GM21786 (cell line): ENCODE results near the gene PRL.

Experiments
- ATAC-seq: cut with Tn5 transposase; IDR thresholded peaks from one replicate; pipeline ENCODE4 v1.9.1; 2021; ENCODE audit not compliant: unreplicated experiment

The PRL gene

GRCh38 chr6:22295145-22295544, 1.7 kb downstream of the PRL start:
- no peak for ATAC-seq

GRCh38 chr6:22294301-22294700, 2.5 kb downstream of the PRL start:
- ATAC-seq, result no peak

GRCh38 chr6:22290045-22290444, 6.8 kb downstream of the PRL start:
- no peak for ATAC-seq

- no peak for ATAC-seq
Measured at GRCh38 chr6:22288721-22289120, 8.1 kb downstream of the PRL start.

- ATAC-seq, result no peak
Measured at GRCh38 chr6:22284666-22285065, 12.2 kb downstream of the PRL start.

GRCh38 chr6:22281341-22282085, 15.3 kb downstream of the PRL start:
- no peak for ATAC-seq

GRCh38 chr6:22279427-22279826, 17.4 kb downstream of the PRL start:
- no peak for ATAC-seq

- peak; percentile 88 for ATAC-seq
Measured at GRCh38 chr6:22271081-22271480, 25.8 kb downstream of the PRL start.

- ATAC-seq, result no peak
Measured at GRCh38 chr6:22263748-22264147, 33.1 kb downstream of the PRL start.

GRCh38 chr6:22254886-22255285, 42.0 kb downstream of the PRL start:
- ATAC-seq, result no peak

- no peak for ATAC-seq
Measured at GRCh38 chr6:22253955-22254655, 42.7 kb downstream of the PRL start.

GRCh38 chr6:22251348-22251747, 45.5 kb downstream of the PRL start:
- no peak for ATAC-seq

- no peak for ATAC-seq
Measured at GRCh38 chr6:22250486-22250885, 46.4 kb downstream of the PRL start.

GRCh38 chr6:22249711-22250350, 47.0 kb downstream of the PRL start:
- no peak for ATAC-seq

- no peak for ATAC-seq
Measured at GRCh38 chr6:22248513-22249308, 48.1 kb downstream of the PRL start.

GRCh38 chr6:22247916-22248482, 48.8 kb downstream of the PRL start:
- ATAC-seq, result no peak

GRCh38 chr6:22240025-22240424, 56.8 kb downstream of the PRL start:
- ATAC-seq, result no peak

- no peak for ATAC-seq
Measured at GRCh38 chr6:22239261-22239921, 57.4 kb downstream of the PRL start.

- no peak for ATAC-seq
Measured at GRCh38 chr6:22238861-22239260, 58.0 kb downstream of the PRL start.

- no peak for ATAC-seq
Measured at GRCh38 chr6:22237526-22237925, 59.3 kb downstream of the PRL start.
